Bronchial epithelial cell (primary cell): ENCODE measurements around the gene MARCHF11. TPM values are rescaled to one million over a fixed set of nuclear protein-coding genes. Genes with fewer than 3 reads are reported as not detected.

Source experiments
- DNase-seq: peaks from one replicate; pipeline ENCODE4 v3.0.0-alpha.2; 2010; ENCODE audit warnings: low read depth
- FAIRE-seq: peaks from 2 replicates; lab custom pipeline; 2011; peaks lifted over from hg19 to GRCh38; lab: Jason Lieb, UNC
- H3K27me3 ChIP-seq: 2 replicates; pipeline ENCODE4 v1.5.1; 2011; ENCODE audit warnings: low read length; ENCODE audit not compliant: control insufficient read depth, insufficient read depth
- H3K36me3 ChIP-seq: 2 replicates; pipeline ENCODE4 v1.5.1; 2011; ENCODE audit warnings: low read length; ENCODE audit not compliant: control insufficient read depth, insufficient read depth
- H3K4me3 ChIP-seq: 2 replicates; pipeline ENCODE4 v1.5.1; 2011; ENCODE audit warnings: mild to moderate bottlenecking, low read depth, low read length, control low read depth
- total RNA-seq: library from RNA; depleted of rRNA; stranded (reverse); fragments of >200 nt; gene quantifications from 2 replicates; pipeline ENCODE4 v1.2.1, GENCODE V29; 2014
- TF ChIP-seq, protein P1 (sequence below): IDR thresholded peaks from 2 replicates; pipeline ENCODE4 v1.5.1; 2011; ENCODE audit warnings: mild to moderate bottlenecking, moderate library complexity, low read length, control low read depth, inconsistent platforms; ENCODE audit not compliant: insufficient read depth, severe bottlenecking

Gene MARCHF11
- total RNA-seq, 1 donor from 2014 or later, result not detected

GRCh38 chr5:16066320-16066719 is 113.3 kb downstream of the MARCHF11 start:
- TF ChIP-seq, protein P1, sequence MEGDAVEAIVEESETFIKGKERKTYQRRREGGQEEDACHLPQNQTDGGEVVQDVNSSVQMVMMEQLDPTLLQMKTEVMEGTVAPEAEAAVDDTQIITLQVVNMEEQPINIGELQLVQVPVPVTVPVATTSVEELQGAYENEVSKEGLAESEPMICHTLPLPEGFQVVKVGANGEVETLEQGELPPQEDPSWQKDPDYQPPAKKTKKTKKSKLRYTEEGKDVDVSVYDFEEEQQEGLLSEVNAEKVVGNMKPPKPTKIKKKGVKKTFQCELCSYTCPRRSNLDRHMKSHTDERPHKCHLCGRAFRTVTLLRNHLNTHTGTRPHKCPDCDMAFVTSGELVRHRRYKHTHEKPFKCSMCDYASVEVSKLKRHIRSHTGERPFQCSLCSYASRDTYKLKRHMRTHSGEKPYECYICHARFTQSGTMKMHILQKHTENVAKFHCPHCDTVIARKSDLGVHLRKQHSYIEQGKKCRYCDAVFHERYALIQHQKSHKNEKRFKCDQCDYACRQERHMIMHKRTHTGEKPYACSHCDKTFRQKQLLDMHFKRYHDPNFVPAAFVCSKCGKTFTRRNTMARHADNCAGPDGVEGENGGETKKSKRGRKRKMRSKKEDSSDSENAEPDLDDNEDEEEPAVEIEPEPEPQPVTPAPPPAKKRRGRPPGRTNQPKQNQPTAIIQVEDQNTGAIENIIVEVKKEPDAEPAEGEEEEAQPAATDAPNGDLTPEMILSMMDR, result no peak
- no peak overlapping the region for H3K4me3 ChIP-seq
- no peaks in the 10 kb centered on the region for H3K36me3 ChIP-seq
- H3K27me3 ChIP-seq, result no peaks in the 10 kb centered on the region
- DNase-seq, result no peak
- FAIRE-seq, result no peak

GRCh38 chr5:16065831-16066230 is 113.8 kb downstream of the MARCHF11 start:
- no peak for FAIRE-seq
- no peak overlapping the region for H3K4me3 ChIP-seq
- H3K36me3 ChIP-seq, result no peaks in the 10 kb centered on the region
- TF ChIP-seq, protein P1, result no peak
- DNase-seq, result no peak
- H3K27me3 ChIP-seq, result no peaks in the 10 kb centered on the region

DNA sequence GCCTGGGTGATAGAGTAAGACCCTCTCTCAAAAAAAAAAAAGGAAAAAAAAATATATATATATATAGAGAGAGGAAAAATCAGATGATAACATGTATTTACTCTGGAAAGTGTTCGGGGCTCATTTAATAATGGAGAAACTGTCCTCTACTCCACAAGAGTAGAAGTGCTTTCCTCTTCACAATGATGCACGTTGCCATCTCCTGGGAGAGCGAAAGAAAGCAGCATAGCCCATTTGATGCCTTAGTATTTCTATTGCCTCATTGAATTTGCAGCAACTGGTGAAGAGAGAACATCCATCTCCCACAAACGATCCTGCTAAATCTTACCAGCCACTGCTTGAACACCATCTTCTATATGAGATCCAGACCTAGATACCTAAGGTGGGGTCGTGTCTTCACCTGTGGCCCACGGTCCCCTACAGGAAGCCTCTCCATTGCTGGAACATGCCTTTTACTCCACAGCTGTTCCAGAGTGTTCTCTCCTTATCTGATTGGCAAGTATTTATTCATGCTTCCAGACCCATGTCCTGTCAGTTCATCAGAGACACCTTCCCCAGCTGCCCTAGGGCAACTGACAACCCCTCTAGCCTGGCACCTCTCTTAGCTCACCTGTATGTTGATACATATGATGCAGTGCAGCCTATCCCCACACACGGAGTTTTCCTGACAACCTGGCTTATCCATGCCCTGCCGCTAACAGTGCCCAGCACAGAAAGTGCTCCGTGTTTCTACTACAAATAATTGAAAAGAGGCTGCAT is 115.3 kb downstream of the MARCHF11 start:
- FAIRE-seq, result no peak
- no peak for DNase-seq
- H3K36me3 ChIP-seq, result no peaks in the 10 kb centered on the region
- no peaks in the 10 kb centered on the region for H3K27me3 ChIP-seq
- H3K4me3 ChIP-seq, result no peak overlapping the region
- TF ChIP-seq, protein P1, result no peak

GRCh38 chr5:16061163-16061562 is 118.4 kb downstream of the MARCHF11 start:
- TF ChIP-seq, protein P1, result no peak
- FAIRE-seq, result no peak
- no peaks in the 10 kb centered on the region for H3K27me3 ChIP-seq
- H3K4me3 ChIP-seq, result no peak overlapping the region
- no peaks in the 10 kb centered on the region for H3K36me3 ChIP-seq
- no peak for DNase-seq

GRCh38 chr5:16057277-16057676 is 122.3 kb downstream of the MARCHF11 start:
- Histone ChIP-seq H3K36me3 (no peaks in the 10 kb centered on the region), H3K4me3 (no peak overlapping the region), H3K27me3 (no peaks in the 10 kb centered on the region)
- TF ChIP-seq, protein P1, result no peak
- no peak for FAIRE-seq
- DNase-seq, result peak; percentile 89
